ENCODE results near the gene ADD3. TPM values are rescaled to one million over a fixed set of nuclear protein-coding genes. Genes with fewer than 3 reads are reported as not detected.

The ADD3 gene
- total and polyA plus RNA-seq, 9 donors = 65.3 to 110 (median 81.0) TPM

- Histone ChIP-seq H3K27ac (no peak overlapping the region), H3K27me3 (no peaks in the 10 kb centered on the region), H3K4me1 (ENCODE audit: insufficient read depth) (peaks cover 12% of the 10 kb centered on the region), H3K36me3 (no peaks in the 10 kb centered on the region), H3K4me3 (no peak overlapping the region), H3K9me3 (no peaks in the 10 kb centered on the region)
- whole genome bisulfite sequencing, 3 donors = 35 to 63% (median 42%) methylated on average over 1 of the region's 1 CpG
- TF ChIP-seq CTCF (IDR thresholded peaks at IDR 0.05) (no peak), EP300 (IDR thresholded peaks at IDR 0.05) (no peak), POLR2A (IDR thresholded peaks at IDR 0.05) (no peak)
- DNase-seq = no peak
- intact Hi-C loops (cut with DNase I) = no loop called here
Observed at GRCh38 chr10:110057456-110057855, 49.7 kb downstream of the ADD3 start.

DNA sequence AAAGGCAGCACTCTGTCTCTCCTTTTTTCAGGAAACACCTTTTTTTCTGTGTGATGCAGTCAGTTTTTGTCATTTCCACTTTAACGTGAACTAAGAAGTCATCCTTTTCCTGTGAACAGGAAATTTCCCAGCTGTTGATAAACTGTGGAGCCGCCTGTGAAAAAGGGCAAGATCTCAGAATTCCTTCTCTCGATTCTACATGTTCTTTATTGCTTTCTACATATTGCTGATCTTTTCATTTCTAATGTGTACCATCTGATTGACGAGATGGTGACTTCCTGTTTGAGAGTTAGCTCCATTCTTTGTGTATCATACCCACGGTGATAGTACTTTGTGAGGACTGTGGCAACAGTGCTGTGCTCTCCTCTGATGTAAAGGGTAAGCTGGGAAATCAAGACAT, 50.4 kb downstream of the ADD3 start:
- no peaks in the 10 kb centered on the region for H3K36me3 ChIP-seq
- DNase-seq = no peak
- intact Hi-C loops (cut with DNase I) = no loop called here
- H3K4me1 ChIP-seq (ENCODE audit: insufficient read depth) = peaks cover 12% of the 10 kb centered on the region
- no peak overlapping the region for H3K4me3 ChIP-seq
- H3K27me3 ChIP-seq = no peaks in the 10 kb centered on the region
- 19 to 33% (median 25%) methylated on average over 5 of the region's 5 CpGs for WGBS, 3 donors
- TF ChIP-seq CTCF (IDR thresholded peaks at IDR 0.05) (no peak), POLR2A (IDR thresholded peaks at IDR 0.05) (no peak), EP300 (IDR thresholded peaks at IDR 0.05) (no peak)
- no peak overlapping the region for H3K27ac ChIP-seq
- no peaks in the 10 kb centered on the region for H3K9me3 ChIP-seq

DNA sequence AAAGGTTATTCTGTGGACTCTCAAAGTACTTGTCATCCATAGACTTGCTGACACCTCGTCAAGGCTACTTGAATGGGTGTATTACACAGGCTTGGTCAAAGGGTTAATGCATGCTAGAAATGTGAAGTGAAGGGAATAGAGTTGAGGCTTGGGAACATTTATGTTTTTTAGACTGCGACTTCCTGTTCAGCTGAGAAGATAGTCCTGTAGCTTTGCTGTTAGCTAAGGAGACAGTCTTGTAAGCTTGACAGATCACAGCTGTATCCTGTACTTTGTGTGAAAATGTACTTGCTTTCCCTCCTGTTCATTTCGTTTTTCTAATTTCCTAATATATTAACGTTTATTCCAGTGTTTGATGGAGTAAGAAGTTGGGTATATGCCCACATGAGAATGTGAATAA, 52.1 kb downstream of the ADD3 start:
- intact Hi-C loops (cut with DNase I) = no loop called here
- no peaks in the 10 kb centered on the region for H3K27me3 ChIP-seq
- 14 to 19% (median 15%) methylated on average over 4 of the region's 4 CpGs for WGBS, 3 donors
- H3K9me3 ChIP-seq = no peaks in the 10 kb centered on the region
- TF ChIP-seq POLR2A (IDR thresholded peaks at IDR 0.05) = no peak
- no peak for TF ChIP-seq EP300 (IDR thresholded peaks at IDR 0.05)
- TF ChIP-seq CTCF (IDR thresholded peaks at IDR 0.05) = no peak
- no peak overlapping the region for H3K4me3 ChIP-seq
- no peak overlapping the region for H3K27ac ChIP-seq
- DNase-seq = no peak
- peaks cover 12% of the 10 kb centered on the region for H3K4me1 ChIP-seq (ENCODE audit: insufficient read depth)
- no peaks in the 10 kb centered on the region for H3K36me3 ChIP-seq

DNA sequence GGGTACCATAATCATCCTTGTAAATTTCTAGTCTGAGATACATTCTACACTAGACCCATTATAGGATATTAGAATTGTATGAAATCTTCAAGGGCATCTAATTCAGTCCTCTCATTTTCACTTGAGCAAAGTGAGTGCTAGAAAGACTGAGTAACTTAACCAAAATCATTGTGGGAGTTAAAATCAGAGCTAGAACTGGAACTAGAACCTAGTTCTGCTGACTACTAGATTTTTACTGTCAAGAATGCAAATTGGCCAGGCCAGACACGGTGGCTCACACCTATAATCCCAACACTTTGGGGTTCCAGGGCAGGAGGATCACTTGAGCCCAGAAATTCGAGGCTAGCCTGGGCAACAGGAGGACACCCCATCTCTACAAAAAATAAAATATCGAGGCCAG, 53.9 kb downstream of the ADD3 start:
- TF ChIP-seq EP300 (IDR thresholded peaks at IDR 0.05) = no peak
- TF ChIP-seq POLR2A (IDR thresholded peaks at IDR 0.05) = no peak
- TF ChIP-seq CTCF (IDR thresholded peaks at IDR 0.05) = no peak
- no peak for DNase-seq
- Histone ChIP-seq H3K27me3 (no peaks in the 10 kb centered on the region), H3K4me3 (no peak overlapping the region), H3K27ac (no peak overlapping the region), H3K9me3 (no peaks in the 10 kb centered on the region), H3K4me1 (ENCODE audit: insufficient read depth) (peaks cover 10% of the 10 kb centered on the region), H3K36me3 (no peaks in the 10 kb centered on the region)
- WGBS, 3 donors = 94 to 96% (median 96%) methylated on average over 3 of the region's 3 CpGs
- intact Hi-C loops (cut with DNase I) = no loop called here

GRCh38 chr10:110065269-110065668, 57.5 kb downstream of the ADD3 start:
- Histone ChIP-seq H3K36me3 (no peaks in the 10 kb centered on the region), H3K4me3 (no peak overlapping the region), H3K4me1 (ENCODE audit: insufficient read depth) (peaks cover 2% of the 10 kb centered on the region), H3K27ac (no peak overlapping the region), H3K27me3 (no peaks in the 10 kb centered on the region), H3K9me3 (no peaks in the 10 kb centered on the region)
- DNase-seq = no peak
- intact Hi-C loops (cut with DNase I) = no loop called here
- TF ChIP-seq CTCF (IDR thresholded peaks at IDR 0.05) (no peak), POLR2A (IDR thresholded peaks at IDR 0.05) (no peak), EP300 (IDR thresholded peaks at IDR 0.05) (no peak)
- WGBS, 3 donors = 96 to 100% (median 100%) methylated on average over 2 of the region's 2 CpGs

Data from ovary (tissue), 9 donors.